Fibroblast of pulmonary artery (primary cell): ENCODE results near the gene IGF1R.

Experiments
- DNase-seq: peaks from one replicate; pipeline ENCODE4 v3.0.0-alpha.2; 2010; ENCODE audit warnings: low read depth
- H3K4me3 ChIP-seq: replicated peaks from 2 replicates; pipeline ENCODE4 v1.5.1; 2011; ENCODE audit warnings: low read depth, mild to moderate bottlenecking, control low read depth, low read length, moderate library complexity
- CTCF ChIP-seq: IDR thresholded peaks from 2 replicates; pipeline ENCODE4 v1.5.1; 2011; ENCODE audit warnings: mild to moderate bottlenecking, control low read depth, low read length, inconsistent platforms; ENCODE audit errors: missing control alignments

The IGF1R gene

GRCh38 chr15:98804057-98804380 is 155.7 kb downstream of the IGF1R start:
- no peak overlapping the region for H3K4me3 ChIP-seq
- no peak for DNase-seq
- TF ChIP-seq CTCF, result peak; percentile 18

- TF ChIP-seq CTCF, result no peak
- DNase-seq, result no peak
- H3K4me3 ChIP-seq, result no peak overlapping the region
Observed at GRCh38 chr15:98805434-98806274, 157.3 kb downstream of the IGF1R start.

GRCh38 chr15:98806275-98806895 is 158.0 kb downstream of the IGF1R start:
- no peak for TF ChIP-seq CTCF
- DNase-seq, result no peak
- H3K4me3 ChIP-seq, result no peak overlapping the region

GRCh38 chr15:98807262-98807661 is 158.9 kb downstream of the IGF1R start:
- DNase-seq, result peak; percentile 92
- no peak overlapping the region for H3K4me3 ChIP-seq
- no peak for TF ChIP-seq CTCF

GRCh38 chr15:98809273-98809672 is 160.9 kb downstream of the IGF1R start:
- TF ChIP-seq CTCF, result no peak
- H3K4me3 ChIP-seq, result no peak overlapping the region
- DNase-seq, result no peak

- TF ChIP-seq CTCF, result no peak
- H3K4me3 ChIP-seq, result no peak overlapping the region
- DNase-seq, result peak; percentile 62
Observed at GRCh38 chr15:98812716-98813446, 164.5 kb downstream of the IGF1R start.
